Kidney epithelial cell (primary cell): ENCODE results near the gene CTXN1. TPM values are rescaled to one million over a fixed set of nuclear protein-coding genes. Genes with fewer than 3 reads are reported as not detected.

ENCODE experiments used
- DNase-seq: peaks from one replicate; pipeline ENCODE4 v3.0.0-alpha.2; 2010; ENCODE audit warnings: low read depth
- H3K27me3 ChIP-seq: 2 replicates; pipeline ENCODE4 v1.6.0; 2011; ENCODE audit warnings: low read length; ENCODE audit not compliant: control insufficient read depth, insufficient read depth
- H3K36me3 ChIP-seq: 2 replicates; pipeline ENCODE4 v1.5.1; 2011; ENCODE audit warnings: low read length; ENCODE audit not compliant: control insufficient read depth, insufficient read depth
- H3K4me3 ChIP-seq: 2 replicates; pipeline ENCODE4 v1.5.1; 2011; ENCODE audit warnings: low read depth, mild to moderate bottlenecking, control low read depth, low read length
- CTCF ChIP-seq: IDR thresholded peaks from 2 replicates; pipeline ENCODE4 v1.5.1; 2011; ENCODE audit warnings: mild to moderate bottlenecking, moderate library complexity, low read length, control low read depth, inconsistent platforms; ENCODE audit not compliant: insufficient read depth, poor library complexity, severe bottlenecking
- total RNA-seq: library from RNA; depleted of rRNA; stranded (reverse); fragments of >200 nt; gene quantifications from 2 replicates; pipeline ENCODE4 v1.2.3, GENCODE V29; 2015

CTXN1 gene
- total RNA-seq, 1 donor from 2014 or later: 16.1 TPM

- no peak for DNase-seq
- TF ChIP-seq CTCF: peak; percentile 55
- peaks cover 32% of the 10 kb centered on the region for H3K27me3 ChIP-seq
- peak overlapping the region; percentile 10 for H3K4me3 ChIP-seq
- no peaks in the 10 kb centered on the region for H3K36me3 ChIP-seq
Observed at GRCh38 chr19:7917267-7918061, 8.5 kb downstream of the CTXN1 start.

GRCh38 chr19:7916955-7917266 lies 9.0 kb downstream of the CTXN1 start:
- no peak for TF ChIP-seq CTCF
- peaks cover 32% of the 10 kb centered on the region for H3K27me3 ChIP-seq
- peak overlapping the region; percentile 10 for H3K4me3 ChIP-seq
- H3K36me3 ChIP-seq: no peaks in the 10 kb centered on the region
- DNase-seq: no peak

GRCh38 chr19:7916103-7916954 lies 9.6 kb downstream of the CTXN1 start:
- DNase-seq: no peak
- no peaks in the 10 kb centered on the region for H3K36me3 ChIP-seq
- H3K4me3 ChIP-seq: peak overlapping the region; percentile 32
- peaks cover 32% of the 10 kb centered on the region for H3K27me3 ChIP-seq
- TF ChIP-seq CTCF: no peak

- no peak for DNase-seq
- H3K4me3 ChIP-seq: no peak overlapping the region
- no peaks in the 10 kb centered on the region for H3K36me3 ChIP-seq
- peaks cover 32% of the 10 kb centered on the region for H3K27me3 ChIP-seq
- no peak for TF ChIP-seq CTCF
Observed at GRCh38 chr19:7915250-7916102, 10.5 kb downstream of the CTXN1 start.

- DNase-seq: no peak
- Histone ChIP-seq H3K4me3 (no peak within 1 kb of the TSS), H3K36me3 (no peaks in the 10 kb centered on the region), H3K27me3 (peaks cover 32% of the 10 kb centered on the region)
- TF ChIP-seq CTCF: no peak
Observed at GRCh38 chr19:7914598-7915045, 11.3 kb downstream of the CTXN1 start, which contains the start of gene TGFBR3L. TSS of gene TGFBR3L (plus strand) at chr19:7914830.
